Hepatic stellate cell (primary cell): ENCODE measurements around the gene IGSF9B.

Source experiments
- DNase-seq: peaks from one replicate; pipeline ENCODE4 v3.0.0; 2011; ENCODE audit warnings: low spot score

IGSF9B gene

DNA sequence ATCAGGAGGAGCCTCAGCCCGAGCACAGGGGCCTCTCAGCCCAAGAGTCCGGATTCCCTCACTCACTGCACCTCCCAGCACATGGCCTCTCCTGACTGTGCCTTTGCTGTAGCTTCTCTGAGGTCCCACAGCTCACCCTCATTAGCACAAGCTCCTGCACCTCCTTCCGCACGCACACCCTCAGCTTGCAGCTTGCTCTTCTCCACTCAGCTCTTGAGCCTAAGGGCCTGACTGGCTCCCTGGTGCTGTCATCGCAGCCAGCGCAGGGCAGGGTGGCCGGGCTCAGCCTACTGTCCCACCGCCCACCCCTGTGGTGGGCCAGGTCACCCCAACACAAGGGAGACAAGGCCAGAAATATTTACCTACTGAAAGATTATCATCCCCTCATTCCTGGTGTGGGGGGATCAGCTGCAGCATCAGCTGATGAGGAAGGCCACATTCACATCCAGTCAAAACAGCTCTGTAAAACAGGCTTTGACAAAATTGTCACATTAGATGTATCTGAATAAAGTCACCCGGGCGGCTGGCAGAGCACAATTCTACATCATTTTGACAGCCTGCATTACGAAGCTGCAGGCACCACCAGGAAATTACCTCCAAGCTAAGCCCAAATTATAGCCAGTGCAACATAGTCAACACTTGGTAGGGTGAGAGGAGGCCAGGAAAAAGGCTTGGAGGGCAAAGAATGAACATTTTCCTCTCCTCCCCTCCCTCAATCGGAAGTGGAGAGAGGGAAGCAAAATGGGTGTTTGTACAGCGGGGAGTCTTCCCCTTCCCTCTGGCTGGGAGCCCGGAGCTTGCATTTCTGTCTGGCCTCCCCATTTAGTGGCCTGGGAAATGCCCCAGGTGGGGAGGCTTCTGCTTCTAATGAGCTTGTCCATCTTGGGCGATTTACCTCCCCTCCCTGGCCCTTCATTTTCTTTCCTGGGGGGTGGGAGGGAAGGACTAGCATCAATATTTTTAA, 29.5 kb upstream of the IGSF9B start:
- no peak for DNase-seq

DNA sequence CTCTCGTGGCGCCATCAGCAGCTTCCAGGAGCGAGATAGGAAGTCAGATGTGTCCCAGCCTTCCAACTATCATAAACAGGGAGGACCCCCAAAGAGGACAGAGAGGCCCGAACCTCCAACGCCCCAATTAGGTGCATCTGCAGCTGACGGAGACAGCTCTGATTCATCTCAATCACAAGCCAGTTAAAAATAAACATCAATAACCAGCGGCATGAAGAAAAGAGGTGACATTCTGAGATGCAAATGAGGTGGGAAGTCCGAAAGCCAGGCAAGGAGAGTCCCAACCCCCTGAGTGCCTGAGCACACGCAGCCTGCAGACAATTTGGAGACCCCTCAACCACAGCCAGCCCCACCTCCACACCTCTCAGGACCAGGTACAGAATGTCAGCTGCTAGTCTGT, 28.1 kb upstream of the IGSF9B start:
- no peak for DNase-seq

DNA sequence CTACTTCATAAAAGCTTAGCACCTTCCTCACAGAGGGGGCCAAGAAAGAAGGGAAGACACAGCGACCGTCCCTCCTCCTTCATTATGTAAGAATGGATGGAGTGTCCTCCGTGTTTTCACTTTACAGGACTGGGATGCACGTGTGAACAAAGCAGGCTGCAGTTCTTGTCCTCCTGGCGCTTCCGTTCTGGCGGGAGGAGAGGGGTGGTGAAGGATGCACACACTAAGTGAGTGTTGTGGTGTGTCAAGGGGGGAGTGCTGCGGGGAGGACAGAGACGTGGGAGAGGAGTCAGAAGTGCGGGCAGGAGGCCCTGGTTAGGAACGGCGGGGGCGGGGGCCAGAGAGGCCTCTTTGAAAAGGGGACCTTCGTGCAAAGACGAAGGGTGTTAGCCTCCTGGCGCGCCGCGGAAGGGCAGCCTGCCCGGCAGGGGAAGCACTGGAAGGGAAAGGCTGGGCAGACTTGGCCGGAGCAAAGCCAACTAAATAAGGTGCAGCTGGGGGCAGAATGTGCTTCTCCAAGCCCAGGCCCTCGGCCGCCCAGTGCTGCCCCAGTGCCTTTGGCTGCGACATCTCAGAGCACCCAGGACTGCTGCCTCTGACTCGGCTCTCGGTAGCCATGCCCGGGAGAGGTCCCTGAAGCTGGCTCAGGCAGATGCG, 27.0 kb upstream of the IGSF9B start:
- no peak for DNase-seq

DNA sequence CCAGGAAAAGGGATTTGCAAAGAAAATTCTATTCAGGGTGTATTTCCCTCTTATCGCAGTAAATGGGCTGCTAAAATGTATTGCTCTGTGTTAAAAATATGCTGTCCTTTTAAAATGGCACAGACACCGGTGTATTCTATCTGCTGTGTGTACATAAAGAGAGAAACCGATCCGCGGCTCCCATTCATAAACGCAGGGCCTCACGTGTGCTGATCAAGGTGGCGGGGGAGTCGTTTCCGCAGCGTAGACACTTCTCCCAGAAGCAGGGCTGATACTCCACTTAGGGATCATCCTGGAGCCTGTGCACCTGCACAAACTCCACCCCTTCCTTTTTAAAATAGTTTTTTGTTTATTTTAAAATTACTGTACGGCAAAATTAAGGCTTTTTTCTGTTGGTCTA, 26.1 kb upstream of the IGSF9B start:
- no peak for DNase-seq

GRCh38 chr11:133982151-133982550, 25.4 kb upstream of the IGSF9B start:
- DNase-seq: no peak

- no peak for DNase-seq
Measured at GRCh38 chr11:133981156-133981555, 24.4 kb upstream of the IGSF9B start.

GRCh38 chr11:133980665-133981064, 23.9 kb upstream of the IGSF9B start:
- DNase-seq: no peak

DNA sequence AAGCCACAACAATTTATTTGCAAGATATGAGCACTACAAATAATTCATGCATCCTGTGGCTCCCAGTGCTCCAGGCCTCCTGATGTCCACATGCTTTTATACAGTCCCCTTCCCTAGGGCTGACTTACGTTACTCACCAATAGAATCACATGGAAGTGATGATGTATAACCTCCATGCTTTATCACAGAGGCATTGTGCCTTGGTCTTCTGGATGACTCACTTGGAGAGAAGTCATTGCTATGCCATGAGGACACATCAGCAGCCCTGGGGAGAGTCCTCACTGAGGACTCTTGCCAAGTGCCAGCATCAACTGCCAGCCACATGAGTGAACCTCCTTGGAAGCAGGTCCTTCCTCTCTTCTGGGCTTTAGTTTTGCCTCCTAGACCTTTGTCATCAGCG, 22.0 kb upstream of the IGSF9B start:
- DNase-seq: no peak

GRCh38 chr11:133977067-133977677, 20.4 kb upstream of the IGSF9B start:
- DNase-seq: no peak

DNA sequence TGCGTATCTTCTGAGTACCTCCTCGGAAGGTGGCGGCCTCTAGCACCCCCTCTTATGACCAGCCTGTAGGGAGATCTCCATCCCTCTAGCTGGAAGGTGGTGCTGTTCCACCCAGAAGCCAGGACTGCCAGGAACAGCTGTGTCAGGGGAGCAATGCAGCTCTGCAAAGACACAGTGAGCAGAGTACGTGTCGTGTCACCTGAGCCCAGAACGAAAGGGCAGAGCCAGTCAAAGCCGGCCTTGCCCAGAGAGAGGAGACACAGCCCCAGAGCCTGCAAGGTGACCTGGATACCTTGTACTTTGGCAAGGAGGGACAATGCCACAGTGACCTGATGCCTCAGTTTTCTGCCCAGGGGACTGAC, 18.7 kb upstream of the IGSF9B start:
- no peak for DNase-seq

DNA sequence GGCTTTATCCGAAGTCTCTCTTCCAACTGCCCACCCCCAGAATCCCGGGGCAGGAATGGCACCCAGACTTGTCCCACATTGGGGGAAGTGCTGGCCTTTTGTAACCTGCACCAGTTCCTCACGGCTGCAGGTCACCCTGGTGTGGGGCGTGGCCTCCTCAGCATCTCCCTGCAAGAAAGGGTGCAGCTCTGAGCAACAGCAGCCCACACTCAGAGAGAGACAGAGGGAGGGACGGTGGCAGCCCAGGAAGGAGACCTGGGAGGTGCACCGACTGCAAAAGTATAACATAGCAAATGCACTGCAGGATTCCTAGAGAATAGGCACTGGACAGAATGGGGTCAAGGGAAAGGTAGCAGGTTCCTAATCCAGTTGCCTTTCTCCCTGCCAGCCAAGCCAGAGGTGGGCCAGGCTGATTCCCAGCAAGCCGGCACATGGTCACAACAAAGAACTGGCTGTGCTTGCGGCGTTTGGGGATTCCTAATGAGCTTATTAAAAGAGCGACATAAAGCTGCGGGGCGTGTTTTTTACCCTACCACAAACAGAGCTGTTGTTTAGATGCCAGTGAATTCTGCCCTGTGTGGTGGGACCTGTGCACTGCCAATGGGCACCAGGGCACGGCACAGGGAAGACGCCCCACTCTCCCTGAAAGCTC, 18.2 kb upstream of the IGSF9B start:
- DNase-seq: no peak

DNA sequence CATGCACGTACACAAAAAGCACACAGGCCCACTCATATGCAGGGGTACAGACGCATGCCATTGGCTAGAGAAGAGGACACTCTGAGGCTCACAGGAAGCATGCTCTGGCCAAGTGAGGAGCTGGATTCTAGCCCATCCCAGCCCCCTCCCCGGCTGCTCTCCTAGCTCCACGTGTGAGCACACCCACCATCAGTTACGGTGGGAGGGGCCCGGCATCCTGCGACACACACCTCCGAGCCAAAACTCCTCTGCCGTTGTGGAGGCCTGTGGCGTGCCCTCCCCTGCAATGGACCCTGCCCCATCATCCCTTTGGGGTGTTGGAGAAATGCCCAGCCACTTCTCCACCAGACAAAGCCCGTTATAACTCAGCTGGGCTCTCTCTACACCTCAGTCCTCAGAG, 15.1 kb upstream of the IGSF9B start:
- DNase-seq: no peak

DNA sequence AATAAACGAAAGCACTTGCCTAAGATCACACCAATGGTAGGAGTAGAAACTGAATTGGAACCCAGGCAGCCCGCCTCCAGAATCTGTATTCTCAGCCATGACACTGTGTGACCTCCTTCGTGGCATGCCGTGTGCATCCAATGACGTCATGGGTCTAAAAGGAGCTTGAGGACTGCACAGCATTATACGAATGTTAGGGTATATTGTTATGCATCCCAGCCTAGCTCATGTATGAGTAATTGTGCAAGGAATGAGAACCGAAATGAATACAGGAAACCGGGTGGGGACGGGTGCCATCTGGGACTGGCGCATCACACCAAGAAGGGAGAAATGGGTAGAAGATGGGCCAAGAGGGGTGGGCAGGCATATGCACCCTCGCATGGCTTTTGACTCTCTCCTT, 12.3 kb upstream of the IGSF9B start:
- DNase-seq: no peak

GRCh38 chr11:133968300-133968699, 11.5 kb upstream of the IGSF9B start:
- DNase-seq: no peak

- DNase-seq: no peak
Measured at GRCh38 chr11:133967599-133968238, 11.0 kb upstream of the IGSF9B start.

DNA sequence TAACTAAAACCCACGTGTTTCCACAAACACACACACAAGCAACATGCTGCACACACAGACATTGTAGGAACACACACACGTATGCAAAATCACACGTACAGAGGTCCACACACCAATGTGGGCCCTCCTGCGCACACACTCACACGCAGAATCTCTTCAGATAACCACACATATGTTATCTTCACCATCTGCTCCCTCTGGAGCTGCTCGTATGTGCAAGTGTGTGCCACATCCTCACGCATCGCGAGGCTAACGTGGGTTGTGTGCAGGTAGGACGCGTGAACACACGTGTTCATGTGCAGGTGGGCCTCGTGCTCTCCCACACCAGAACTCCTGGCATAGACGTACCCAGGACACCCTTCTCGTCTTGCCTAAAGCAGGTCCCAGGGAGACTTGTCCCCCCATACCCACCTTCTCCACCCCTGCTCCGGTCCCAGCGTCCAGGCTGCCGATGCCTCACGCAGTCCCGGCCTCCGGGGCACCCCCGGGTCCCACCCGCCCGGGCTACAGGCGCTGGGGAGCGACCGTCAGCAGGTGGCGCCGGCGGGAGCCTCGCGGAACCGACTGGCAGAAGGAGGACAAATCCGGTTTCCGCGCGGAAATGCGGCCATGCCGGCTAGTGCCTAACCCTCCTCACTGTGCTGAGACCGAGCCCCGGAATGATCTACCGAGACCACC, 10.3 kb upstream of the IGSF9B start:
- no peak for DNase-seq

- DNase-seq: no peak
Measured at GRCh38 chr11:133966172-133966651, 9.4 kb upstream of the IGSF9B start.

- no peak for DNase-seq
Measured at GRCh38 chr11:133965031-133965601, 8.3 kb upstream of the IGSF9B start.

DNA sequence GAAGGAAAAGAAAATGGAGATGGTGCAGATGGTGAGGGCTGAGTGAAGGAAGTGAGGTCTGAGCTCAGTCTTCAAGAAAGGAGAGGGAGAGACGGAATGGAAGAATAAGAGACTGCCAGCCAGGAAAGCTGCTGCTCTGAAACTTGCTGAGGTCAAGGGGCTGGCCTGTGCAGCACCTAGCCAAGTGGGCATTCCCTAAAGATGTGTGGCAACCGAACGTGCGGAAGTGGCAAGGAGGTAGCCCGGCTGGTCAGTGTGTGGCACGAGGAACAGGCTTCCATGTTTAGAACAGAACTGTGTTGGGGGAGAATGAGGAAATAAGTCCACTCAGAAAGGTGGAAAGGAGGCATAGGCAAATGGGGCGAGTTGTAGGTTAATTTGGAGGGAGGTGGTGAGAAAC, 7.6 kb upstream of the IGSF9B start:
- DNase-seq: no peak

GRCh38 chr11:133961890-133962289, 5.1 kb upstream of the IGSF9B start:
- DNase-seq: no peak

DNA sequence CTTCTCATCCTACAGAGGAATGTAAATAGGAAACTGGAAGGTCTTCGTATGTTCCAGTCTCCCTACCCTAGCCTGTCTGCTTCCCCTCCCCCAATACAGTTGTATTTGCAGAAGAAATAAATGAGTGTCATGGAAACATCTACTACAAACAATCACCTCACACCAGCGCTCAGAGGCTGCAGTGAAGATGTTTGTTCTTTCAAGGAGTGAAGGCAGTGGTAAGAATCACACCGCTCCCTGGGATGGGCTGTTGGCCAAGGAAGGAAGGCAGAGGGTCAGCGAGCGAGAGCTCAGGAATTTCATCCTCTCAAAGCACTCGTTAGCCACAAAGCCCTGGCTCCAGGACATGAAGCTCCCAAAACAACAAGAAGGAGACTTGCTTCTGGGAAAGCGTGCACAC, 1.1 kb upstream of the IGSF9B start:
- DNase-seq: no peak
